H1 (cell line): ENCODE measurements around the gene FADS2.

Source experiments
- BRCA1 ChIP-seq: IDR thresholded peaks from 2 replicates; pipeline ENCODE4 v1.6.1; 2012; ENCODE audit warnings: low read depth, low read length, improper control_type of control experiment
- CTCF ChIP-seq, 3 experiments: IDR thresholded peaks; 1 replicate in 2 of 3; 2 replicates in 1 of 3; pipeline versions ENCODE4 v1.5.1 to v1.6.1; 2011; ENCODE audit warnings: low read length in 3 of 3, mild to moderate bottlenecking in 3 of 3, inconsistent platforms in 2 of 3, low read depth in 1 of 3, moderate library complexity in 1 of 3; ENCODE audit not compliant: insufficient read depth in 1 of 3; ENCODE audit errors: control extremely low read depth in 1 of 3
- POLR2A ChIP-seq, 2 experiments: IDR thresholded peaks; 1 replicate in 1 of 2; 2 replicates in 1 of 2; pipeline ENCODE4 v1.6.1; 2011; ENCODE audit warnings: low read depth in 2 of 2, low read length in 2 of 2, mild to moderate bottlenecking in 2 of 2; ENCODE audit errors: control extremely low read depth in 1 of 2
- POLR2AphosphoS5 ChIP-seq: IDR thresholded peaks from 2 replicates; pipeline ENCODE4 v1.6.1; 2011; ENCODE audit warnings: low read depth, low read length

DNA sequence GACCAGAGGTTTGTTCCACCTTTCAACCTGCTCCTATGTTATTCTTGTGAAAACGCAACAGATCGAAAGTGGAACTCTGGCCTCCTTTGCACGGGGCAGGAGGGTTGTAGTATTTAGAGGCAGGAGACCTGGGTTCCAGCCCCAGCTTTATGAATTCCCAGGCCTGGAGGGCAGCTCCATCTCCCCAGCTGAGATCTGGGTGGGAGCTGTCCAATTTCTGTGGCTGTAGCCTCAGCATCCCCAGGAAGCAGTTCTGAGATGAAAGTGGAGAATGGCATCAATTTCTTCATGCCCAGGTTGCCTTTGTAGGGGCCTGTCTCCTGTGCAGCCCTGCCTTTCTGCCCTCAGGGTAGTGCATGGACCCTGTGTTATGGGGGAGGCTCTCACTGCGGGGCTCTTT, 4.1 kb downstream of the FADS2 start:
- TF ChIP-seq CTCF (IDR thresholded peaks at IDR 0.05; ENCODE audit: control extremely low read depth in 1 of 3, insufficient read depth in 1 of 3, low read depth in 1 of 3, low read length in 3 of 3) (no peak), POLR2AphosphoS5 (no peak), POLR2A (IDR thresholded peaks at IDR 0.05; ENCODE audit: control extremely low read depth in 1 of 2, low read depth in 2 of 2, low read length in 2 of 2) (no peak), BRCA1 (no peak)
